ENCODE results near the gene KCNQ1.

Gene KCNQ1

DNA sequence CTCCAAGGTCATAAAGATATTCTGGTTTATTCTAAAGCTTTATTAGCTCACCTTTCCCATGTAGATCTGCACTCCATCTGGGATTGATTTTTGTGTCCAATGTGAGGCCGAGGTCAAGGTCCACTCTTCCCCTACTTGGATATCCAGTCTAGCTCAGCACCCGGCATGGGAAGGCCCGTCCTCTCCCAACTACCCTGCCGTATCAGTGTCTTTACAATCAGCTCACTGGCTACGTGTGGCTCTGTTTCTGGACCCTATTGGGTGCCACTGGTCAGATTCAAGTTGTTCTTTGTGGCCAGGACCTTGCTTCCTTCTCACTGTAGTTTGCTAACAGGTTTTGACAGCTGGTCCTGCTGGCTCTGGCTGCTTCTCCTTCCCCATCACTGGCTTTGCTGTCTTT, 224.1 kb downstream of the KCNQ1 start:
- DNase-seq (ENCODE audit: low spot score), result no peak

DNA sequence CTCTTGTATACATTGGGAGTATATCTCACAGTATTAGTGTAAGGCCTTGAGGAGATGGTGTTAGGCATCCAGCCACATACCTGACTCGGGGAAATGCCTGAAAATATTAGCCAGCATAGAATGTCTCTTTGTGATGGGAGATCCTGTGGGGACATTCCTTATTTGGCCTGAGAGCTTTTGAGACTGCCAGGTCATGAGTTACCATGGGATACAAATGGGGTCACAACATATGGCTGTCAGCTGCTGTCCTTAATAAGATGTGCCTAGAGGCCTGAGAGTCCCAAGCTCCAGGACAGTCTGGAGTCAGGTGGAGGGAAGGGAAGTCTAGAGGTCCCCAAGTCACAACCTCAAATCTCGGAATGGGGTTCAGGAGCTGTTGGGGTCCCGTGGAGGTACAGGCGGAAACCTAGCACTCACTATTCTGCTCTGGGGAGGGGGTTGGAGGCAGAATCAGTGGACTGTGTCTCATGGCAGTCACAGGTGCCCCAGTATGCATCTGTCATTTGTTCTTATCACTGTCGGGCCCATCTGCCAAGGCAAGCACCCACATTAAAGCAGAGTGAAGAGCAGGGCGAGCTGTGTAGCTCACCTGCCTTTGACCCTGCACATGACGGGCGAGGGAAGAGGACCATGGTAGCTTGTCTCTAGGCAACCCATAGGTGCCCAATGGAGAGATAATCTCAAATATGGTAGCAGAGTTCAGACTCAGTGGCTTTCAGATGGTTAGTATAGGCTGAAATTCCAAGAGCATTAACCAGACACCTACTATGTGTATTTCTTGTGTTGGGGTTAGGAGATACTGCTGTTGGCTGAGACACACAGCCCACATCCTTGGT, 225.0 kb downstream of the KCNQ1 start:
- no peak for DNase-seq (ENCODE audit: low spot score)

DNA sequence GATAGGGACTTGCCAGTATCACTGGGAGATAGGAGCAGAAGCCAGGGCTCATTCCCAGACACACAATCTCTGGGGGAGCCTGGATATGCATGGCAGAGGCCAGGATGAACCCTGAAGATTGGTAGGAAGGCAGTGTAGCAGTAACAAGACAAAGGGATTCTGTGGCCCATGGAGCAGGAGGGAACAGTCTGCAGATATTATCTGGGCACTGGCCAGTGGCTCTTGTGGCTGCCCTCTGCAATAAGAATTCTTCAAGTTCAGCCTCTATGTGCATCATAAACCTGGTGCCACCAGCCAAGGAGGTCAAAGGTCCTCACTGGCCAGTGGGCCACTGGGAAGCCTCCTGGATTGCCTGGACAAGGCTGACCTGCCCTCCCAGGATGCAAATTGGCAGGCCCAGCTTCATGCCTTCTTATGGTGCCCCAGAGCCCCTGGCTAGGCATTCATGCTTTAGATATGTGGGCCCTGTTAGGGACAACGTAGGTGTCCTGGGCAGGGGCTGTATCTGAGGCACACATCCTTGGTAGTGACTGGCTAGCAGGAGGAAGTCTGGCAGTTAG, 225.8 kb downstream of the KCNQ1 start:
- no peak for DNase-seq (ENCODE audit: low spot score)

DNA sequence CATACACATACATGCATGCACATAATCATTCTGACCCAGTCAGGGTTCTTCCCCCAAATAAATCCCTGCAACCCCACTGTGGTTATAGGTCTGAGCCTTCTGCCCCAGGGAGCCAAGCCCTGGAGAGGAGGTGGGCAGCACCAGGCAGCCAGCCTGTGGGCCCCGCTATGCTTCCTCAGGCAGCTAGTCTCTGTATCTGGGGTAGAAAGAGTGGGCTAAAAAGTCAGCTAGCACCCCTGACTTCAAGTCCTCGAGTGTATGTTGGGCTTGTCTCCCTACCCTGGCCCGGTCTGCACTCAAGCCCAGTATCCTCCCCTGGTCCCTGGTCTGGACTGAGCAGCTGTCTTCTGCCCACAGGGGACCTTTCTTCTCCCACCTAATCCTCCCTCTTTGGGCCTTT, 226.9 kb downstream of the KCNQ1 start:
- no peak for DNase-seq (ENCODE audit: low spot score)

DNA sequence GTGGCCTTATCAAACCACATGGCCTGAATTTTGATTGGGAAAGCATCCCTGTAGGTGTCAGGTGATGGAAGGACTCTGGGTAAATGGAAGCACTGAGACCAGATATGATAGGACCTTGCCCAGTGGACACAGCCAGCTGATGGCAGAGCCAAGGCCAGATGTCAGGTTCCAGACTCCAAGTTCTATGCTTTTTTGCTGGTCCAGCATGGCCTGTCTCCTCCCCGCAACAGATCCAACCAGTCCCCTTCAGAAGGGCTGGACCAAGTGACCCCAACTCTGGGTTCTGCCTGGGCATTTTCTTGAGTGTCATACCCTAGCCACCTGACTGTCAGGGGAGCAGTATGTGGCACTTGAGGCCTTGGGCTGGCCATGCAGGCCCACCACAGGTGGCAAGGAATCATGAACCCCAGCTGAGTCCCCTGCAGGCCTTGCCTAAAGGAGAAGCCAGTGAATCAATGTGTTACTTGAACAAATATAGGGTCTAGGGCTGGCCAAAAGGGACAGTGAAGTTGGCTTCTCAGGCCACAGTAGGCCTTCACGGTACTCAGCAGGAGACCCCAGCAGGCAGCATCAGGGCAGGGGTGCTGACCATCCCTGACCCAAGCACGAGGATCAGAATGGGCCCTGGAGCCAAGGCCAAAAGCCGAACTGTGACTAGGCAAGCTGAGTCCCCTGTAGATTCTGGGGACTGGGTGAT, 227.9 kb downstream of the KCNQ1 start:
- no peak for DNase-seq (ENCODE audit: low spot score)

DNA sequence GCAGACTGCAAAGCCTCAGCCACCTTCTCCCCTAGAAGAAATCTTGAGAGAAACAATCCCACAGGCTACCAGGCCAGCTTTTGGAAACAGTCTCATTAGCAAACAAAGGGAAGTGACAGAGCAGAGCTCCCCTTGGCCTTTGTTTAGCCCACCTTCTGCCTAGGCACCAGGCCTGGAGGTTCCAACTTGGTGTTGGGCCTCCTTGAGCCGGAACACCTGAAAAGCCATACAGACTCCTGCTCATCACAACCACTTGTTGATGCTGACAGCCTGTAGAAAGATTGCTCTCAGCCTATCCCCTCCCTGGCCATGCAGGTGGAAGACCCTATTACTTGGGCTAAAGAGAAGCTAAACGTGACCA, 228.4 kb downstream of the KCNQ1 start:
- no peak for DNase-seq (ENCODE audit: low spot score)

DNA sequence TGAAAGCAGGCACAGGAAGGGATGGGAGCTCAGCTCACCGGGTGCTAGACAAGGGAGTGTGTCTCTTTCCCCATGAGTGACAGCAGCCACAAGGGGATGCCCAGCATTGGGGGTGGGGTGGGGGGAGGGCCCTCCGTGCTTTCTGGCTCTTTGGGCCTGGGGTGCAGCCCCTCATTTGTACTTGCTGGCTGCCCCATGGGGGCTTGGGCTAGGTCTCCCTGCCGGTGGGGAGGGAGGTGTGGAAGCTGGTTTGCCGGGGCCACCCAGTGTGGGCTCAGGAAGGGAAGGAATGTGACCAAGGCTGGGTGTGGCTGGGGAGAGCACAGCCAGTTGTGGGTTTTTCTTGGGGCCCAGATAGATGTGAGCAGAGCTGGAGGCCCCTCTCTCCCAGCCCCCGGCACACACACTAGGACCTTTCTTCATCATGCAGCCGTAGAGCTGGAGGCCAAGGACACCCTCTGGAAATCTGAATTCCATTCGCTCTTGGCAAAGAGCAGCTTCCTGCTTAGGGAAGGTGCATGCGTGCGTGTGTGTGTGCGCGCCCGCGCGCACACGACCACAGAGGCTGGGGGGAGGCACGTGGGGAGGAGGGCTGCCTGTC, 229.2 kb downstream of the KCNQ1 start:
- no peak for DNase-seq (ENCODE audit: low spot score)

DNA sequence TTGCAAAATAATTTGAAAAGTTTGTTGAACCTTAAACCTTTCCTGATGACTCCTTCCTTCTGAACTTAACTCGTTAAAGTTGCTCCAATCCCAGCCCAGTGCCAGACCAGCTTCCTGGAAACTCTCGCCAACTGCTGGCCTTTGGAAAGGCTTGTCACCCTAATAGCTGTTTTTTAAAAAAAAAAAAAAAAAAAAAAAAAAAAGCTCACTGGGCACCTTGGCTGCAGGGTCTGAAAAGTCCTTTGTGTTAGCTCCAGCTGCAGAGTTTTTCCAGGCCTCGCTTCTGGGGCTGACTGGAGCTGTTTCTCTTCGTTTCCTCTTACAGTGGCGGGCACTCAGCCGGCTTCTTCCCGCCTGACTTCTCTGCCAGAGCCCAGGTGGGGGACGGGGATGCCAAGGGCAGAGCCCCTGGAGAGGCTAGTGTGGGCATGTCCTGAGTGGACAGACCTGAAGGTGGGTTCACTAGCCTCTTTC, 229.9 kb downstream of the KCNQ1 start:
- no peak for DNase-seq (ENCODE audit: low spot score)

DNA sequence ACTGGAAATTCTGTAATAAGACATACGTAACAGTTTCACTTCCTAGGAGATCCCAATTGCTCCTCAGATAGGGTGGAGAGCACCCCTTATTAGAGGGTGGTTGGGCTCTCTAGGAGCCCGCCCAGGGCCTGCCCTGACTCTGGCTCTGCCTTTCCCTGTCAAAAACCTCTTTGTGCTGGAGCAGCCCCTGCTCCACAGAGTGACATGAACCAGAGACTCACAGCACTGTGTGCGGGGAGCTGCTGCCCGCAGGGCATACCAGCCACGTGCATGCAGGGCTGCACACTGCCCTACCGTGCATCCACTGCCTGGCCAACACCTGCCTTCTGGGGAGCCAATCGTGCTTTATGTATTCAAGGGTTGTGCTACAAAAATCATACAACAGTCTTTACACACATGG, 230.7 kb downstream of the KCNQ1 start:
- DNase-seq (ENCODE audit: low spot score), result no peak

DNA sequence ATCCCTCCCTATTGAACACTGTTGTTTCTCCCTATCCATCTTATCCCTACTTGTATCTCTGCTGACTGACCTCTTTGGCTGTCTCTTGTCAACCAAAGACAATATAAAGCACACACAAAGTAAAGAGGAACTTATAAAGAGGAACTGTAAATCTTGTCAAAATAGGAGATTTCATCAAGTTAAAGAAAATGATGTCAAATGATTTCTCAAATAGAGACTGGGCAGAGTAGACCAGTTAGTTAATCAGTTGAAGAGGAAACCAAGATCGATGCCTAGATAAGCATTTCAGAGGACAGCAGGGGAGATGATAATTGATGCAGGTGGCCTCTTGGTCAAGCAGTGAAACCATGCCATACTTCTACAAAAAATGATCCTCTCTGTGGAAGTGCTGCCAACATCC, 232.3 kb downstream of the KCNQ1 start:
- DNase-seq (ENCODE audit: low spot score), result no peak

DNA sequence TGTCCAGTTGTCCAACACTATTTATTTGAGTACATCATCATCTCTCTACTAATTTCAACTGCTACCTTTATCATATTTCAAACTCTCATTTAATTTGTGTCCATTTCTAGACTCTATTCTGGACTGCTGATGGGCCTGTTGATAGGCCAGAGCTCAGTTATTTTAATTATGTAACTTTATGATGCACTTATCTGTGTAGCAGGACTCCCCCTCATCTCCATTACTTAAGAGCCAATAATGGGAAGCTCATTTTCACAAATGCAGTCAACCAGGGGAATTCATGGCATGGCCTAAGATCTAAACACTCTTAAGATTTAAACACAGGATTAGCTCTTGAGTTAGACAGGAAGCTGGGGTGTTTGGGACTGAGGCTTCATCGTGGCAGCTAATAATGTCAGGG, 233.6 kb downstream of the KCNQ1 start:
- no peak for DNase-seq (ENCODE audit: low spot score)

DNA sequence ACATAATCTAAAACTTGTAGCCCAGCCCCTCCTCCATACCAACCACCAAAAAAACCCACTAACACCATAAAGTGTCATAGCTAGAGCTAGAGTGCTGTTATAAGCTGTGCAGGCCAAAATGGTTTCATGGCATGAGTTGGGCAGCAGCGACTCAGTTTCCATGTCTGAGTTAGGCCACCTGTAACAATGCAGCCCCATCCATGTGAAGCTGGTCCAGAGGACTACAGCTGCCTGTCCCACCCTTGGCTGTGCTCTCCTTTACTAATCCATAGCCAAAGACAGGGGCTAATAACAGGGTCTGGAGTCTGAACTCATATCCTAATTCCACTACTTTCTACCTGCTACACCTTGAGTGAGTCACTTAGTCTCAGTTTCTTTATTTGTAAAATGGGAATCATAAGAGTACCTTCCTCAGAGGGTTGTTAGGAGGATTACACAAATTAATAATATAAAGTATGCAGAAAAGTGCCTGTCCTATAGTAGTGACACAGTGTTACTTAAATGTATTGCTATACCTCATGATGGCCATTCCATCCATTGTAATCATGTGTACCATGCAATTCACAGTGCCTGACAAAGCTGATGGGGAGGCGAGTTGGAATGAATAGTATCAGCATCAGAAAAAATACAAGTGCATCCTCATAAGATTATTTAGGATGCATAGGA, 234.3 kb downstream of the KCNQ1 start:
- no peak for DNase-seq (ENCODE audit: low spot score)

DNA sequence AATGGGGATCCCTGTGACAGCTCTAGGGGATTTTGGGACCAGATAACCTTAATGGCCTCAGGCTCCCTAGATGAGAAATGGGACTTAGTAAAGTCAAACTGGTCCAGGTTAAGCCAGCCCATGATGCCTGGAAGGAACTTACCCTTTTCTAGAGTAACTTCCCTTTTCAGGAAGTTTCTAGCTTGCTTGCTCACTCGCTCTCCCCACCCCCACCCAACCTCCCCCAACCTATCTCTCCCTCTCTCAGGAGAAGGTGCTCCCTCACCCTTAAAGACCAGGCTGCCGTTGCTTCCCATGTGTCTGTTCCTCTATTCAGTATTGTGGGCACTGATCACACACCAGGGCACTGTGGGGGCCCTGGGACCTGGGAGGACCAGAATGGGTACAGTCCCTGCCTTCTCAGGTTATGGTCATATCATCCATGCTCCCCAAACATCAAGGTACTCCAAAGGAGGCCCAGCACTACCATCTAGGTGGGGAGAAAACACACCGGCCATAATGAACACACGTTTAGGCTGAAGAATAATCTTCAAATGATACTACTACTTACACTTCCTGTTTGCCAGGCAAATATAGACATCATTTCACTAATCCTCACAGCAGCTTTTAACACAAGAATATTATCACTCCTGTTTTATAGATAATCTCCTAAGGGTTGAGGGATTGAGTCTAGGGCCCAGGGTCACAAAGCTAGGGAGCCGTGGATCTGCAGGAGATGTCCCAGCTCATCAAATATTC, 236.8 kb downstream of the KCNQ1 start:
- no peak for DNase-seq (ENCODE audit: low spot score)

DNA sequence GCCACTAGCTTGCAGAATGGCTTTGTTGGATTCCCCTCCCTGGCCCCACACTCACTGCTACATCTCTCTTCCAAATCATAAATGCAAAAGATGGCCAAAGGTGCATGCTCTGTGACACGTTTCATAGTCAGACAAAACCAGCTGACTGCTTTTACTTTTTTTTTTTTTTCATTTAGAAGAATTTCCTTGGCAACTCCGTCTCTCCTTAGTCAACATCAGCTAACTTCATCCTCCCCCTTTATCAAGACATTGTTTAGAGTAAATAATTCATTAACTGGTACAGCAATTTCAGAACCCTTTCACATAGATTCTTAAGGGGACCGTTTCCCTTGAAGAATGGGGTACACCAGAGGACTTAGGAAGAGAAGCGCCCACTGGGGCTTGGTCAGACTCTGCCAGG, 239.0 kb downstream of the KCNQ1 start:
- no peak for DNase-seq (ENCODE audit: low spot score)

DNA sequence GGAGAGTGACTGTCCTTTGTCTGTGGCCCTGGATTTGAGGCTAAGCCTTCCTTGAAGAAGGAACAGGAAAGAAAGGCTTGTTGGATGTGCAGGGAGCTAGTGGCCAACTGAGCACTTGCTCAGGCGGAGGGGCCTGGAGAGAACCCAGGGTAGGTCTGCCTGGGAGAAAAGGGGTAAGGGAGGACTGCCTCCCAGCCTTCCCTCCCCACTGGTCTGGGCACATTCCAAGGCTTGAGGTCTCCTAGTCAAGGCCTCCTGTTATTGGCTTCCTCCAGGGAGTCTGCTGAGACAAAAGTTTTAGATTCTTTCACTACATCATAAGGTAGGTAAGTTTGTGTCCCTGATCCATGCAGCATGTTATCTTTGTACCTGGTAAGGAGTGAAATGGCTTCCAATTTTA, 239.8 kb downstream of the KCNQ1 start:
- DNase-seq (ENCODE audit: low spot score), result no peak

DNA sequence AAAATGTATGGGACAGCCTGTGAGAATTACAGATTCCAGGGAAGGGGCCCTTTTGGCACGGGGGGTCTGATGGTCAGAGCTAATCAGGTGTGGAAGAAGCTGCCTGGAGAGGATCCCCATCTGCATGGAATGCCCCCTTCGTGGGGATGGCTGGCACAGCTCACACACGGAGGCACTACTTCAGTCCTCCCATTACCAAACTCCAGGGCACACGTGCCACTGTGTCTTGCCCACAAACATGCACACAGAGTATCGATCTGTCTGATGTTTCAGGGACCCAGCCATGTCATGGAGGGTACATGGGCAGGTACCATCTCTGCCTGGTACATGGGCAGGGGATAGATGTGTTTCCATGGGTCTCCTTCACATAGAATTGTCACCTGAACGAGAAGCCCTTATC, 240.2 kb downstream of the KCNQ1 start:
- no peak for DNase-seq (ENCODE audit: low spot score)

DNA sequence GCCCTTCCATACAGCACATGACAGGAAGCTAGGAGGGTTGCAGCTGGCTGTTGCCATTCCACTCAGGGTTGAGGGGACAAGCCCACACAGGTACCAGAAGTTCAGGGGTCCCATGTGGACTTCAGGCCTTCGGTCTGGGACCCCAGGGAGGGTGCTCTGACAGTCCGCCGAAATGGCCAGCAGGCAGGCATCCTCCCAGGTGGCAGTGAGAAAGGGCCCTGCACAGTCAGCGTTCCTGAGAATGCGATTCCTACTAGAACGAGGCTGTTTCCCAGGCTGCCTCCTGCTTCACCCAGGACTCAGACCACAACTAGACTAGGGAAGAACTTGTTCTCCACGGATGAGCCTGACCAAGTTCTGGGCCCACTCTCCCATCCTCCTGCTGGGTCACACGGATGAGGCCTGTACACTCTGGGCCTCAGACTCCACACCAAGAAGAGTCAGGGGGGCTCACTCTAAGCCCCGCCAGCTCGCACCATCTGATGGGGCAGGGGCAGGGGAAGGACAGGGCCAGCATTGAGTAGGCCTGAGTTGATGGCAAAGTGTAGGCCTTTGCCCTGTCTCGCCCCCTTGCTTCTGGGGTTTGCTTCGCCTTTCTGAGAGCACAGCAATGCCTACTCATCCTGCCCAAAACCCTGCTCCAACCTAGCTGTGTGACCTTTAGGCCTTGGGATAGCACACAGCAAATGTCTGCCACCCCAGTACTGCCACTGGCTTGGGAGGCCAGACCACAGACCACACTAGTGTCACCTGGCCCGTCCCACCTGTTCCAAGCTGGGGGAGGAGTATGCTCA, 241.0 kb downstream of the KCNQ1 start:
- no peak for DNase-seq (ENCODE audit: low spot score)

DNA sequence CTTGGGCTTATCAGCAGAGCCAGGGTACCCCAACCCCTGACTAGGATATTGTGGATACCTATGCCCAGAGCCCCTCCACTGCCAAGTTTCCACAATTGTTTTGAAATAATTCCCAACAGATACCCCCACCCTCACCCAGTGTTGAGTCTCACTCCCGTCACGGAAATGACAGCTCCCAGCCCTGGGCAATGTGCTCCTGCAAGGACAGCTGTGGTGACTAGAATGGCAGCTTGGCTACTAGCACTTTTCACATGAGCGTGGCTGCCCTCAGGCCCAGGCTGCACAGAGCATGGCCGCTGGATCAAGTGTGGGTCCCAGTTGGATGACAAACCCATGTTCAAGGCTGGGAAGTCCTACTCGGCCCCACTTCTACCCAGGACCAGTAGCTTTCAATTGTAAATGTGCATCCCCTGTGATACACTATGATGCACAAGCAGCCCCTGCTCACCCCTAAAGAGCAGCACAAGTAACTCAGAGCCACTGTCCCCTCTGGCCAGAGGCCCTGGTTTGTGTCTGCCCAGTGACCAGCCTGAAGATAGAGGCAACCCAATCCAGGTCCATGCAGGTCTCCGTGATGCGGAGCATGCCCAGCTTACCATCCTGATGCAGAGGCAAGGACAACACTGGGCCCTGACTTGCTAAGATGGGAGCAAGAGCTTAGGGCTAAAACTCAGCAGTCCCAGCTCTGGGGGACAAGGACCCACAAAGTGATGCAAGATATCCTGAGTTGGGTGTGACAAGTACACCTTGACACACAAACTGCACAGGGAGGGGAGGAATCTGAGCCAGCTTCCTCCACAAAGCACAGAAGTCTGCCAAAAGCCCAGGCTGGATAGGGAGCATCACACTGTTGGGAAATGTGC, 241.8 kb downstream of the KCNQ1 start:
- no peak for DNase-seq (ENCODE audit: low spot score)

DNA sequence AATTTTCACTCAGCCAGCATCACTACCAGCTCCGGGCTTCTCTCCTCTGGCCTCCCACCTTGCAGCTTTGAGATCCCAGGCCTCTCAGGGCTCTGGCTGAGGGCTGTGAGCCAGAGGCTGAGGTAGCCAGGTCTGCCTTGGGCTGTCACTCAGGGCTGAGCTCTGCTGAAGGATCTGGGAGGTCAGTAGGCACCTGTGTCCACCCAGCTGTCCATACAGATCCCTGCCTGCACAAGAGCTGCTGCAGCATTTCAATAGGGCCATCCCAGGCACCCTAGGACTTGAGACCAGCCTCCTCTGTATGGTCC, 242.4 kb downstream of the KCNQ1 start:
- no peak for DNase-seq (ENCODE audit: low spot score)

DNA sequence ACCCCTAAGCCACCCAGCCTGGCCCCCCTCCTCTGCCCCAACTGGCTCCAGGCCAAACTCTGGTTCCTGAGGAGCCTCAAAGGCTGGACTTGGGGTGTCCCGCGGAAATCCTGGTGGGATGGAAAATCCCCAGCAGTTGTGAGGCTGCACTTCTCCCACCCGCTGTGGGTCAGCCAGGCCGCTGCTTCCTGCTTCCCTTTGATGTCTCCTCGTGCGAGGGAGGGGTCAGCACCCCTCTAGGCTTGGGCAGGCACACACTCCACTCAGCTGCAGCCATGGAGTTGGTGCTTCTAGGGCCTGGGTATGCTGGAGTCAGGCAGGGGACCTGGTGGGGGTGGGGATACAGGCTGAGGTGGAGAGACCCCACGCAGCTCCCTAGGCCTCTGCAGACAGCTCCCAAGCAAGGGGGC, 243.0 kb downstream of the KCNQ1 start:
- no peak for DNase-seq (ENCODE audit: low spot score)

Measured in NAMALWA (cell line).